GM12892 (cell line): ENCODE data around the gene LNP1.

ENCODE experiments used
- POLR2A ChIP-seq: IDR thresholded peaks from 2 replicates; pipeline ENCODE4 v1.6.1; 2011; ENCODE audit warnings: low read depth, low read length, control low read depth
- POLR2AphosphoS5 ChIP-seq: IDR thresholded peaks from 2 replicates; pipeline ENCODE4 v1.6.1; 2011; ENCODE audit warnings: low read depth, low read length, control low read depth
- TAF1 ChIP-seq: IDR thresholded peaks from 2 replicates; pipeline ENCODE4 v1.6.1; 2011; ENCODE audit warnings: low read depth, mild to moderate bottlenecking, control low read depth, low read length, borderline replicate concordance

- TF ChIP-seq POLR2AphosphoS5 (no peak), POLR2A (no peak), TAF1 (no peak)
Observed at GRCh38 chr3:100427699-100428098, 26.4 kb downstream of the LNP1 start.
